Activated naive CD8-positive, alpha-beta T cell (primary cell): ENCODE data around the gene ACOXL.

ENCODE experiments used
- H3K27ac Mint-ChIP-seq: one replicate; pipeline ENCODE4 v1.8.0; 2021; ENCODE audit warnings: mixed read lengths
- H3K27me3 Mint-ChIP-seq: one replicate; pipeline ENCODE4 v1.8.0; 2021; ENCODE audit warnings: mixed read lengths
- H3K36me3 Mint-ChIP-seq: one replicate; pipeline ENCODE4 v1.8.0; 2021; ENCODE audit warnings: mixed read lengths
- H3K4me1 Mint-ChIP-seq: one replicate; pipeline ENCODE4 v1.8.0; 2021; ENCODE audit warnings: low read depth, mixed read lengths
- H3K4me3 Mint-ChIP-seq: one replicate; pipeline ENCODE4 v1.8.0; 2021; ENCODE audit warnings: mild to moderate bottlenecking, mixed read lengths
- H3K9me3 Mint-ChIP-seq: one replicate; pipeline ENCODE4 v1.8.0; 2021; ENCODE audit warnings: low read depth, mixed read lengths

Gene ACOXL

GRCh38 chr2:110919738-110920137 is 187.4 kb downstream of the ACOXL start:
- Mint-ChIP-seq H3K36me3 (peaks cover 12% of the 10 kb centered on the region), H3K4me1 (no peaks in the 10 kb centered on the region), H3K4me3 (no peak overlapping the region), H3K27me3 (peaks cover 2% of the 10 kb centered on the region), H3K27ac (no peak overlapping the region), H3K9me3 (peaks cover 5% of the 10 kb centered on the region)

GRCh38 chr2:110925479-110925878 is 193.1 kb downstream of the ACOXL start:
- H3K4me1 Mint-ChIP-seq: no peaks in the 10 kb centered on the region
- H3K27me3 Mint-ChIP-seq: peaks cover 2% of the 10 kb centered on the region
- H3K36me3 Mint-ChIP-seq: peaks cover 5% of the 10 kb centered on the region
- H3K27ac Mint-ChIP-seq: no peak overlapping the region
- no peak overlapping the region for H3K4me3 Mint-ChIP-seq
- H3K9me3 Mint-ChIP-seq: peaks cover 7% of the 10 kb centered on the region

- H3K9me3 Mint-ChIP-seq: peaks cover 13% of the 10 kb centered on the region
- peaks cover 2% of the 10 kb centered on the region for H3K27me3 Mint-ChIP-seq
- H3K4me1 Mint-ChIP-seq: no peaks in the 10 kb centered on the region
- H3K36me3 Mint-ChIP-seq: peaks cover 9% of the 10 kb centered on the region
- no peak overlapping the region for H3K27ac Mint-ChIP-seq
- no peak overlapping the region for H3K4me3 Mint-ChIP-seq
Measured at GRCh38 chr2:110927526-110927925, 195.2 kb downstream of the ACOXL start.

- peaks cover 13% of the 10 kb centered on the region for H3K9me3 Mint-ChIP-seq
- no peaks in the 10 kb centered on the region for H3K27me3 Mint-ChIP-seq
- H3K36me3 Mint-ChIP-seq: peaks cover 9% of the 10 kb centered on the region
- H3K4me1 Mint-ChIP-seq: no peaks in the 10 kb centered on the region
- no peak overlapping the region for H3K27ac Mint-ChIP-seq
- H3K4me3 Mint-ChIP-seq: no peak overlapping the region
Measured at GRCh38 chr2:110929528-110929927, 197.2 kb downstream of the ACOXL start.

GRCh38 chr2:110931648-110932047 is 199.3 kb downstream of the ACOXL start:
- H3K9me3 Mint-ChIP-seq: peaks cover 13% of the 10 kb centered on the region
- no peak overlapping the region for H3K4me3 Mint-ChIP-seq
- H3K36me3 Mint-ChIP-seq: peaks cover 9% of the 10 kb centered on the region
- no peak overlapping the region for H3K27ac Mint-ChIP-seq
- no peaks in the 10 kb centered on the region for H3K27me3 Mint-ChIP-seq
- no peaks in the 10 kb centered on the region for H3K4me1 Mint-ChIP-seq

GRCh38 chr2:110933420-110933819 is 201.0 kb downstream of the ACOXL start:
- Mint-ChIP-seq H3K36me3 (peaks cover 9% of the 10 kb centered on the region), H3K4me1 (no peaks in the 10 kb centered on the region), H3K4me3 (no peak overlapping the region), H3K27me3 (no peaks in the 10 kb centered on the region), H3K9me3 (peaks cover 13% of the 10 kb centered on the region), H3K27ac (no peak overlapping the region)

- no peak overlapping the region for H3K27ac Mint-ChIP-seq
- H3K4me3 Mint-ChIP-seq: no peak overlapping the region
- H3K9me3 Mint-ChIP-seq: peaks cover 9% of the 10 kb centered on the region
- H3K27me3 Mint-ChIP-seq: no peaks in the 10 kb centered on the region
- H3K4me1 Mint-ChIP-seq: no peaks in the 10 kb centered on the region
- peaks cover 5% of the 10 kb centered on the region for H3K36me3 Mint-ChIP-seq
Measured at GRCh38 chr2:110934948-110935347, 202.6 kb downstream of the ACOXL start.

GRCh38 chr2:110940376-110940910 is 208.1 kb downstream of the ACOXL start:
- Mint-ChIP-seq H3K27me3 (no peaks in the 10 kb centered on the region), H3K9me3 (no peaks in the 10 kb centered on the region), H3K4me1 (no peaks in the 10 kb centered on the region)

GRCh38 chr2:110941226-110941625 is 208.9 kb downstream of the ACOXL start:
- Mint-ChIP-seq H3K9me3 (no peaks in the 10 kb centered on the region), H3K36me3 (no peaks in the 10 kb centered on the region), H3K27me3 (no peaks in the 10 kb centered on the region), H3K4me1 (no peaks in the 10 kb centered on the region), H3K4me3 (no peak overlapping the region), H3K27ac (no peak overlapping the region)

More at GRCh38 chr2:110940376-110940910, 208.1 kb downstream of the ACOXL start:
- Mint-ChIP-seq H3K36me3 (no peaks in the 10 kb centered on the region), H3K4me3 (no peak overlapping the region), H3K27ac (no peak overlapping the region)

GRCh38 chr2:110943070-110943634 is 210.8 kb downstream of the ACOXL start:
- no peak overlapping the region for H3K27ac Mint-ChIP-seq
- no peaks in the 10 kb centered on the region for H3K27me3 Mint-ChIP-seq
- H3K36me3 Mint-ChIP-seq: no peaks in the 10 kb centered on the region
- no peaks in the 10 kb centered on the region for H3K4me1 Mint-ChIP-seq
- no peaks in the 10 kb centered on the region for H3K9me3 Mint-ChIP-seq
- H3K4me3 Mint-ChIP-seq: no peak overlapping the region

- no peaks in the 10 kb centered on the region for H3K4me1 Mint-ChIP-seq
- H3K27me3 Mint-ChIP-seq: no peaks in the 10 kb centered on the region
- no peaks in the 10 kb centered on the region for H3K36me3 Mint-ChIP-seq
- no peak overlapping the region for H3K27ac Mint-ChIP-seq
- no peaks in the 10 kb centered on the region for H3K9me3 Mint-ChIP-seq
- no peak overlapping the region for H3K4me3 Mint-ChIP-seq
Measured at GRCh38 chr2:110946902-110947301, 214.5 kb downstream of the ACOXL start.

- H3K4me1 Mint-ChIP-seq: no peaks in the 10 kb centered on the region
- H3K27ac Mint-ChIP-seq: no peak overlapping the region
- no peaks in the 10 kb centered on the region for H3K36me3 Mint-ChIP-seq
- H3K27me3 Mint-ChIP-seq: no peaks in the 10 kb centered on the region
- H3K4me3 Mint-ChIP-seq: no peak overlapping the region
- no peaks in the 10 kb centered on the region for H3K9me3 Mint-ChIP-seq
Measured at GRCh38 chr2:110948027-110948674, 215.8 kb downstream of the ACOXL start.

- Mint-ChIP-seq H3K4me1 (no peaks in the 10 kb centered on the region), H3K9me3 (no peaks in the 10 kb centered on the region), H3K27ac (no peak overlapping the region), H3K4me3 (no peak overlapping the region), H3K36me3 (no peaks in the 10 kb centered on the region), H3K27me3 (no peaks in the 10 kb centered on the region)
Measured at GRCh38 chr2:110950281-110950680, 217.9 kb downstream of the ACOXL start.

- H3K27ac Mint-ChIP-seq: no peak overlapping the region
- no peaks in the 10 kb centered on the region for H3K4me1 Mint-ChIP-seq
- H3K4me3 Mint-ChIP-seq: no peak overlapping the region
- no peaks in the 10 kb centered on the region for H3K27me3 Mint-ChIP-seq
- H3K36me3 Mint-ChIP-seq: no peaks in the 10 kb centered on the region
- no peaks in the 10 kb centered on the region for H3K9me3 Mint-ChIP-seq
Measured at GRCh38 chr2:110955045-110955444, 222.7 kb downstream of the ACOXL start.

GRCh38 chr2:110955556-110955955 is 223.2 kb downstream of the ACOXL start:
- no peak overlapping the region for H3K27ac Mint-ChIP-seq
- H3K36me3 Mint-ChIP-seq: no peaks in the 10 kb centered on the region
- H3K9me3 Mint-ChIP-seq: no peaks in the 10 kb centered on the region
- no peaks in the 10 kb centered on the region for H3K27me3 Mint-ChIP-seq
- H3K4me1 Mint-ChIP-seq: no peaks in the 10 kb centered on the region
- H3K4me3 Mint-ChIP-seq: no peak overlapping the region

- no peaks in the 10 kb centered on the region for H3K36me3 Mint-ChIP-seq
- no peak overlapping the region for H3K4me3 Mint-ChIP-seq
- H3K9me3 Mint-ChIP-seq: peaks cover 3% of the 10 kb centered on the region
- H3K4me1 Mint-ChIP-seq: no peaks in the 10 kb centered on the region
- no peaks in the 10 kb centered on the region for H3K27me3 Mint-ChIP-seq
- H3K27ac Mint-ChIP-seq: no peak overlapping the region
Measured at GRCh38 chr2:110957293-110957692, 224.9 kb downstream of the ACOXL start.
